Activated CD4-positive, alpha-beta T cell treated with anti-CD3 and anti-CD28 coated beads, Interleukin-2, amount 50 U/mL, for 16 hours (primary cell): Measurements from ENCODE around the gene GCFC2.
"Not testable (repeated sequence)": the region's sequence is repeated elsewhere in the genome, so short reads cannot be mapped to it uniquely, and the experiment has no call there.

Experiments
- DNase-seq: peaks from one replicate; pipeline ENCODE4 v3.0.0-alpha.2; 2020

Gene GCFC2

DNA sequence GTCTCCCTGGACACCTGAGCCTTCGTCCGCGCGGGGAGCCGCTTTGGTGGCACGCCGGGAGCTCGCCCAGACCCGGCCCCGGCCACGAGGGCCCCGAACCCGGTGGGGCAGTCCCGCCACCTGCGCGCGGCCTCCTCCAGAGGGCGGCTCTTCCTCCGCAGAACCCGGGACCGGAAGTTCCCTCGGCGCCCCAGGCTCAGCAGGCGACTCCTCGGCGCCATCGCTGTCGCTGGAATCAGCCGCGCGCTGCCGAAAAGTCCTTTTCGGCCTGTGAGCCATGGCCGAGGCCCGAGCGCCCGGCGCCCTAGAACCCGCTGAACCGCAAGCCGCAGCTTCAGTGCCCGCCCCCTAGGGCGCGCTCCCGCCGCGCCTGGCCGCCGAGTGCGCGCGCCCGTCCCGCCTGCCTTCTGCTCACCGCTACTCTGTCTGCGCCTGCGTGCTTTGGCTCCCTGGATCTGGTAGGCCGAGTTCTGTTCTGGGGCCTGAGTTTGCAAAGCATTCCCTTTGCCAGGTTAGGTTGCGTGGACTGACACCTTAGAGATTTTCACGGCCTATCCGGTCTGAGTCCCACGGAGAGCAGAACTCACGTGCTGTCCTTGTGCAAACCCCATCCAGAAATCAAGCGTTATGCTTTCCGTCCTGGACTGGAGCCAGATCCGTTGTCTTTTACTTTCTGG lies at the start of gene GCFC2:
Gene GCFC2, minus strand, starts transcription at position 339 of the 677 bp plus-strand sequence. Its CDS starts 60 bp downstream, at position 279.
- DNase-seq: peak; percentile 89

DNA sequence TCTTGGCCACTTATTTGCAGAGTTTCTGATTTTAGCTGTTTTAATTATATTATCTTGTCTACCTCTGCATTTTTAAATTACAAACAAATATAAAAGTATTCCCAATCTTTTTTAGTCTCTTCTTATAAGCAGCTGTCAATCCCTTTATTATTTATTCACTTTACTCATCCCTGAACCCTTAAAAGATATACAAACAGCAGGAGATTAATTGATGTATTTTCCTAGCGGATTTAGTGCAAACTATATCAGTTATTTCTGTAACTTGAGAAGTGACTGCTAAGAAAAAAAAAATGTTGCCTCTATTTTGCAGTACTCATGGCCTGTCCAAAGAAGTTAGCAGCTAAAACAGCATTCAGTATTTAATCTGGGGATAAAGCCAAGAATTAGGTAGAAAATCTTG lies 42.1 kb upstream of the GCFC2 start:
- DNase-seq: no peak

DNA sequence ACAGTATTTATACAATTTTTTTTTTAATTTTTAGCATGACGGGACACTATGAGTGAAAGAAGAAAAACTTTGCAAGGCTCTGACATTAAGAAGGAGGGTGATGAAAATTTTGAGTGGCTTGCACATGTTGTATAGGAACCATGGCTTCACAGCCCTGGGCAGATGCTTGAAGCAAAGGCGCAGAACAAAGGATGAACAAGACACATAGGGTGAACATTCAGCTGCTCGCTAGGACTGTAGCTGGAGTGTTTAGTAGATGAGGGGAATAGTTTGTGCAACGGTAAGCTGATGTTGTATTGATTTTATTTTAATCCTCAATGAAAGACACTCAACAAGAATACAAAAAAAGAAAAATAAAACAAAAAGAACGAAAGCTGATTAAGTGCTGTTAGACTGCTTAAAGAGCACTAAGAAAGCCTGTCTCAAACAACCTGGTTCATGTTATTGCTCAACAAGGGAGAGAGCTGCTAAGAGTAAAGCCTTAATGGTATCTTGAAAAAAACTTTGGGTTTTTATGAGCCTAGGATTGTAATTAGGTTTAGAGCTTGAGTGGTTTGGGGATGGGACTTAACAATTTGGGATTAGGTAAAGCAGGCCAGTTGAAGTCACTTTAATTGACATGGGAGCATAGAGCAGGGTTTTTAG lies 41.2 kb upstream of the GCFC2 start:
- no peak for DNase-seq

DNA sequence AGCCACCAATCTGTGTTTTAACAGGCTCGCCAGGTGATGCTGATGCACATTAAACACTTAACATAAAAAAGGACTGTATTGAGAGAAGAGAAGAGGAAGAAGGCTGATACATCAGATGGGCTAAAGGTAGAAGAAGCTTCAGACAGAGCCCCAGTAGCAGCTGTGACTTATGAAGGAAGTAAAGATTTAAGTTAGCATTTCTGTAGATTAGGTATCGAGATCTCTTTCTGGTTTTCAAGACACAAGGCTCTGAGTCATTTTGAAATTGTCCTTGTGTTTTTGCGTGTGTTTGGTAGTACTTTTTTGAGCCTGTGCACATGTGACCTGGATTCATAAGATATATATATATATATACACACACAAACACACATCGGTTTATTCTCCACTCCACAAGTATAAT lies 40.6 kb upstream of the GCFC2 start:
- DNase-seq: peak; percentile 3

DNA sequence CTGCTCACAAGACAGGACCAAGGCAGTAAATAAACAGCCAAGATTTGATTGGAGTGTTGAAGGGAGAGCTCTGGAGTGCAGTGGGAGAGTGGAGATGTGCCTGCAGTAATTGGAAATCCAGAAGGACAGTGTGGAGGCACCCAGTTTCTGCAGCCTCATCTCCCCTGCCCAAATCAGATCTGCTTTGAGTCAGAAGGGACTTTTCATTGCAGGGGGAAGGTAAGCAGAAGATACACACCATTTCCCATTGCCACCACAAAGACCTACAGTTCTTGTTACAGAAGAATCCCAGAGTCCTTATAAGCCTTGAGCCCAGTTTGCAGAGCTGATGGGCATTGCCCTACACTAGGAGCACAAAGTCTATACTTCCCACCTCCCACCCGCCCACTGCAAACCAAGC lies 27.2 kb upstream of the GCFC2 start:
- DNase-seq: no peak

DNA sequence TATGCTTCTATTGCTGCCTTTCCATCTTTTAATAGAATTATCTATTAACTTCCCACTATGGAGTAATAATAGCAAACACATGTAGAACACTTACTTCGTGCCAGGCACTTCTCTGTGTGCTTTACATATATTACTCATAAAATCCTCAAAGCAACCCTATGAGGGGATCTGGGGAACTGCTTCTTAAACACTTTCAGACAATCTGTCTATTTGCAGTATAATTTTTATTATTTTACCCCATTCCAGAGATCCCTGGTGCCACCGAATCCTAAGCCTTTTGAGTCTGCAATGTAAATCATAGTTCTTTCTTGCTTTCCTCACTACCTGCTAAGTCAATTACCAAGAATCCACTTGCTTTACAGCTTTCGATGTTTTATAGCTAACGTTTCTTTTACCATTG lies 25.6 kb upstream of the GCFC2 start:
- DNase-seq: no peak

DNA sequence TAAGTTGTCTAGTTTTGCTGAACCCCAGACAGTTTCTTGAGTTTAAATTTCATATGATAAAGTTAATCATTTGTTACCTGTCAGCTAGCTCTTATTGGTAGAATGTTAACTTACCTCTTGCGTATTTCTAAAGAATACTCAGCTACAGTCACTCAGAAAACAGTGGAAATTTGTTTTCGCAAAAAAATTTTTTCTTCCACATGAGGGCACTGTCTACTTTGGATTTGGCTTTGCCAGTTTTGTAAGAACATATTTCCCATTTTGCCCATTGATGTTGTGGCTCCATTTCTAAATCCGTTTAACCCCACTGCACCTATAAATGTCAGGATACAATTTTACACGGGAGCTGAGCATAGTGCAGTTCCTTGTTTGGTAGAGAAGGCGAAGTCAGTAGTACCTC lies 19.1 kb upstream of the GCFC2 start:
- no peak for DNase-seq

DNA sequence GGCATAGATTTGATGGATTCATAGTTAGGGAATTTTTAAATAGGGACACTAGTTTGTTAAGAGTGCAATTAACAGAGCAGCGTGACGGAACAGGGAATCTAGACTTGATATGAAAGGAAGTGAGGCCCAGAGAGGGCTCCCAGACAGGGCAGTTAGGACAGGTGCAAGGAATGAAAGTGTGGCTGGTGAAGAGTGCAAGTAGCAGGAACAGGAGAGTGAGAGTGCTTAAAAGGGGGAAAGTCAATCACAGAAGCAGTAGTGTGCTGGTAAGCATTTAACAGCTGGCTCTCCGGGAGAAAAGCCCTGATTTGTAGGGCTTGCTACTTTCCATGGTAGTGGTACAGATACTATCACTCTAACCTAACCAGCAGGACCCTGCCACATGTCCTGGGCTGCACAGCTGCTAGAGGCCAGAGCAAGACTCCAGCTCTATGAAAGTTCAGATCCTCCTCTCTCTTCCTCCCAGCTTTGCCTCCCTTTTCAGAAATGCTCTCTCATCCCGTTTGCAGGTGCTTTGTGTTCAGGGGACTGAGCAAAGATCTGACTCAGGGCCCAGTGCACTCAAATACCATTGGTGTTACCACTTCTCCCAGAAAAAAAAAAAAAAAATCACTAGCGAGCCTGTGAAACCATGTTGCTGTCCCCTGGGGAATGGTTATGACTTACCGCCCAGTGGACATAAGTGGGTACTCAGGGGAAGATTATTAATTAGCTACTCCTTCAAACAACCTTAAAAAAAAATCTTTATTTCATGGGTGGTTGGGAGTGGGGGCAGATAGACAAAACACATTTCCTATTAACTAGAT lies 18.1 kb upstream of the GCFC2 start:
- no peak for DNase-seq

DNA sequence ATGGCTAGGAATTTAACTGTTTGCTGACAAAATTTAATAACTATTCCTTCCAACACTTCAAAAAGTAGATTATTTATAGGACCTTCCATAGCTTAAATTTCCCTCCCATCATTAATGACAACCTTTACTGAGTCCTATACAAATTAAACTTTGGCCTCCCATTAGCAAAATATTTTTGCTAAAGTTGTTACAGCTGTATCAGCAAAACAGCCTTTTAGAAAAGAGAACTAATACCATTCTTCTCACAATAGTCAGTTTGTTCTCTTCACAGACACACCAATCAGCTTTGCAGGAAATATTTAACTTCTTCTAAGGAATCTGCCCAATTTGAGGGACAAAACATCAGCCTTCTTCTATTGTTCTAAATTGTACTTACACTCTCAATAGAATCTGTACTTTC lies 12.0 kb upstream of the GCFC2 start:
- no peak for DNase-seq

DNA sequence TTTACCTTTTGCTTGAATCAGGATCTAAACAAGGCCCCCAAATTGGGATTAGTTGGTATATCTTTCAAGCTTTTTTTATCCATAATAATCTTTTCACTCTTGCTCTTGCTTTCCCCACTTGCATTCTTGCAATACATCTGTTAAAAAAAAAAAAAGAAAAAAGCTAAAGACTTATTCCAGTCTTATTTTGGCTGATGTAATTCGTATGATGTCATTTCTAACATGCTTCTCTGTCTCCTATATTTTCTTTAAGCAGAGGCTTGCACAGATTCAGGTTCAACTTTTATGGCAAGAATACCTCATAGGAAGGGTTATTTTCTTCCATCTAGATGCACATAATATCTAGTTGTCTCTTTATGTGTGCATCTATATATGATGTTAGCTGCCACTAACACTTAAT lies 9.8 kb upstream of the GCFC2 start:
- no peak for DNase-seq

DNA sequence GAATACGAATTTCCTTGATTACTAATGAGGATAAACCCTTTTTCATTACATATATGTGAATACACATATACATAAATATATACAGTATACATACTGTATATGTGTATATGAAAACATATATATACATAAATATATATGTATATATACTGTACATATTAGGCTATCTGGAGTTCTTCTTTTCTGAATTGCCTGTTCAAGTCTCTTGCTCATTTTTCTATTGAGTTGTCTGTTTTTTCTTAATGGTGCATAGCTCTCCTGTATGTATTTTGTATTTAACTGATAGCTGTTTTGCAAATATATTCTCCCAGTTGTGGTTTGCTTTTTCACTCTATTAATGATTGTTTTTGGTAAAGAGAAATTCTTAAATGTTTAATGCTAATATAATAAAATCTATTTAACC lies 8.9 kb upstream of the GCFC2 start:
- no peak for DNase-seq

DNA sequence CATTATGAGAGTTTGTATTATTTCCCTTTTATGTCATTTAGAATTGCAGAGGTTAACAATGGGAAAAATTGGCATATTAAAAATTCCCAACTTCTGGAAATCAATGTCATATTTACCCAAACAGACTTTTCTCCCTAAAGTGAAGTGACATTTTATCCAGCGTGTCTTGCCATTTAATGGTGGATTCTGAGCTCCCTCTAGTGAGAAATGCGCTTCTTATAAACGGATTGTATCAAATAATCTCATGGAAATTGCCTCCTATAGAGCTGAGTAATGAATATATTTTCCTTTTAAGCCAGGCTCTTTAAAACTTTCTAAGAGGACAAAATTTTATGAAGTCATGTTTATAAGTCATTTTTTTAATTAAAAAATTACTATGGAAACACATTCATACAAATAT lies 5.7 kb upstream of the GCFC2 start:
- DNase-seq: no peak

DNA sequence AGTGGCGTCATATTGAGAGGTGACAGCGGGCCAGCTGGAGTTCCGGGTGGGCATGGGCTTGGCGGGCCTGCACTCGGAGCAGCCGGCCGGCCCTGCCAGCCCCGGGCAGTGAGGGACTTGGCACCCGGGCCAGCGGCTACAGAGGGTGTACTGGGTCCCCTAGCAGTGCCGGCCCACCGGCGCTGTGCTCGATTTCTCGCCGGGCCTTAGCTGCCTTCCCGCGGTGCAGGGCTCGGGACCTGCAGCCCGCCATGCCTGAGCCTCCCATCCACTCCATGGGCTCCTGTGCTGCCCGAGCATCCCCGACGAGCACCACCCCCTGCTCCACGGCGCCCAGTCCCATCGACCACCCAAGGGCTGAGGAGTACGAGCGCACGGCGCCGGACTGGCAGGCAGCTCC lies 875 bp upstream of the GCFC2 start:
- DNase-seq: not testable (repeated sequence)

DNA sequence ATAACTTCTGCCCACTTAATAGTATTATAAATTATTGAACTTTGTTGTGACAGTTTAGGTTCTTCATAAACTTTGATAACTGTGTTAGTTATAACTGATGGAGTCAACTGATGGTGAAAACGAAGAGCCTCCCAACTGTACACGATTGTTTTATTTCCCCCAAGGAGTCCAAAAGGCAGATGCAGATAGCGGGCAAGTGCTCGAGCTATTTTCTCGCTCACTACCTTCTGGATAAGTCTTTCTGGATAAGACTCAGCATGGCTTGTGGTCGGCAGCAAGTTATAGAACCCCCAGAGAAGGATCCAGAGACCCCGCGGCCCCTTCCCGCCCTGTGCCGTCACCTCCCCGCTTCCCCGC lies 517 bp downstream of the GCFC2 start:
- DNase-seq: no peak

DNA sequence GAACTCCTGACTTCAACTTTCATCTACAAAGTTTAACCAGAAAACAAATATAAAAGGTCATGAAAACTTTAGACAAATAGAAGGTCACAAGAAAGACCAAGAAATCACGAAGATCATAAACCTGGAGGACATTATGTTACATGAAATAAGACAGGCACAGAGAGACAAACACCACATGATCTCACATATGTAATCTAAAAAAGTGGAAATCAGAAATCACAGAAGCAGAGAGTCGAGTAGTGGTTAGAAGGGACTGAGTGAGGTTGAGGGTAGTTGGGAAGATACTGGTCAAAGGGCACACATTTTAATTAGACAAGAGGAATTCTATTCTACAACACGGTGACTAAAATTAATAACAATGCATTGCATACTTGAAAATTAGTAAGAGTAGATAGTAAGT lies 1.4 kb downstream of the GCFC2 start:
- no peak for DNase-seq

DNA sequence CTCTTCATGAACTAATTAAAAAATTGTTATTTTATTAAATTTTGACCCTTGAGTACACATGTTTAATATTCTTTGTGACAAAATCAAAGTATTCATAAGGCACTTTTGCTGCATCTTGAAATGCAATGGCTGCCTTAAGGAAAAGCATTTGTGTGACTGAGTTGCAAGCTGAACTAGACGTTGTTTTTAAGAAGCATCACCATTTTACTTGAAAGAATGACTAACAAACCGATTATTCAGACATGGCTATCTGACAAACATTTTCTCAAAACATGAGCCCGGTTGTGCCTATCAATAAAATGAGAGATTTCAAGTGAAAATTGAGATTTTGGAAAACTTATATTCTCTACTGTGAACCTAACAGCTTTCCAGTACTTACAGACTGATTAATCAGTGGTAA lies 2.8 kb downstream of the GCFC2 start:
- DNase-seq: no peak

DNA sequence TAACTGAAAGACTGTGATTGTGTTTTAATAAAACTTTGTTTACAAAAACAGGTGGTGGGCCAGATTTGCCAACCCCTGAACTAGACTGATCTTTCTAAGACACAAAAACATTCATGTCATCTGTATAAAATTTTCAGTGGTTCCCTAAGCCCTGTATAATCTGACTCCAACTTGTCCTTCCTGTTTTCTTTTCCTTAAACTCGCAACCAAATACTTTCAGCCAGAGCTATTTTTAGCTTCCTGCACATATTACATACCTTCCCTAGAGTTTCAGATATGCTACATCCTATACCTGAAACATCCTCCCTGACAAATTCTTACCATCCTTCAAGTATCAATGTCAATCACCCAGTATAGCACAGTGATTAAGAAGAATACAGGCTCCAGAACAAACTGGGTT lies 4.8 kb downstream of the GCFC2 start:
- DNase-seq: no peak

DNA sequence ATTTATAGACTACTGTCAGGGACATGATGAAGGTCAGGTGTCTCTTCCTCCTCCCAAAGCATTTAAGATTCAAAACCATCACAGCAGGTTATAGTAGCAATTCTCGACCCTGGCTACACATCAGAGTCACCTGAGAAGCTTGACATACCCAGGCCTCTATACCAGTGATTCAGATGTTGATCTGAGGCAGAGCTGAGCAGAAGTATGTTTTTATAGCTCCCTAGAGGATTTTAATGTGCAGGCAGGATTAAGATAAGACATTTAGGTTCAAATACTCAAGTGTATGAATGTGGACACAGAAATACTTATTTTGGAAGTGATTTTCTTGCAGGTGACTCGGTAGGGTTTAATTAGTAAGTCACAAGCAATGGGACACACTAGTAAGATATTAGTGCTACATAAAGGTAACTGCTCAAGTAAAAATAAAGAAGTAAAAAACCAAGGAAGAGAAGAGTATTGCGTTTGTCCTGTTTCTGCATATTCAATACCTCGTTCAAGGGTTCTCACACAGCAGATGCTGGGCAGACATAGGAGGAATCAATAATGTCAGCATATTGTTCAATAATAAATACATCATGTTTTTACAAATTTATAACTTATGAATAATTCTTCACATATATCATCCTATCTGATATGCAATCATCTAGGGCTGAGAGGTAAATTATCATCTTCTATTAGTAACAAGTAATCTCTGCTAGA lies 7.0 kb downstream of the GCFC2 start:
- no peak for DNase-seq

DNA sequence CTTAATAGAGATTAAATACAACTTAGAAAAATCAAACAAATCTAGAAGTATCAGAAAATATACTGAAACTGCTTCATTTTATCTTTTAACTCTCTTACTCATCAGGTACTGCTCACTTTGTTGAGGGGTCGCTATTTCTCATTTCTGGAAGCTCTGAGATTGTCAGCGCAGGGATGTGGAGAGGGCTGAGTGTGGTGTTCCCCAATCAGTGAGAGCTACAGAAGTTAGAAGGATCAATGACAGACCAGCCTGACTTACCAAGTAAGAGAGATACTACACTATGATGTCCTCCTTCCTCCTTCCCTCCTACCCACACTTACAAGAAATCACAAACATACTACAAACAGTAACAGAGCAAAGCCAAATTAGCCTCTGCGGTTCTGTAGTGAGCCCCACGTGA lies 8.1 kb downstream of the GCFC2 start:
- no peak for DNase-seq

DNA sequence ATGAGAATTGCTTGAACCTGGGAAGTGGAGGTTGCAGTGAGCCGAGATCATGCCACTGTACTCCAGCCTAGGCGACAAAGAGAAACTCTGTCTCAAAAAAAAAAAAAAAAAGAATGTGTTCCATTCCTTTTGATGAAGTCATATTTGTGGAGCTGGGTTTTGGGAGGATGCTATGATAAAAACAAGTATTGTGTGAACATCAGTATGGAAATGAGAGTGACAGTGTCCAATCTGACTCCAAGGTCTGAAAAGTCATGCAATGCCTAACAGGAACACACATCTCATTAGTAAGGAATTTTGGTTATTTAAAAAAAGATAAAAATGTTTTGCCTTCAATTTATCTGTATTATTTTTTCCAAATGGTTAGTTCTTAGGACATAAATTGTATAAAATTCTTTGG lies 11.8 kb downstream of the GCFC2 start:
- DNase-seq: no peak

DNA sequence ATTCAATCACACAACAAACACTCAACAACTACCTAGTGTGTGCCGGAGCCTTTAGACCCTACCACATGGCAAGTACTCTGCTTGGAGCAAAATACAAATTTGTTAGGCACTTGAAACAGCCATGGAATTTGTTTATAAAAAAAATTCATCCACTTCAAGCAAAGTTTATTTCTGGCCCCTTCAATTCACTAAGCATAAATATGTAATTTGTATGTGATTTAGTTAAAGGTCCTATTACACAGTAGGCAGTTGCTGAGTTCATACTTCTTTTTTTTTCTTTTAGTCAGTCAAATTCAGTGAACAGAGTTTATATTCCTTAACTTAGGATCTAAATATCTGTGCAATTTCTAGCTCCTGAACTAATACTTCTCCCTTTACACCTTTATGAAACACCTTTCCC lies 22.5 kb downstream of the GCFC2 start:
- no peak for DNase-seq

DNA sequence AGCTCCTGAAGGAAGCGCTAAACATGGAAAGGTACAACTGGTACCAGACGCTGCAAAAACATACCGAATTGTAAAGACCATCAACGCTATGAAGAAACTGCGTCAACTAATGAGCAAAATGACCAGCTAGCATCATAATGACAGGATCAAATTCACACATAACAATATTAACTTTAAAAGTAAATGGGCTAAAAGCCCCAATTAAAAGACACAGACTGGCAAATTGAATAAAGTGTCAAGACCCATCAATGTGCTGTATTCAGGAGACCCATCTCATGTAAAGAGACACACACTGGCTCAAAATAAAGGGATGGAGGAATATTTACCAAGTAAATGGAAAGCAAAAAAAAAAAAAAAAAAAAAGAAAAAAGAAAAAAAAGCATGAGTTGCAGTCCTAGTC lies 27.3 kb downstream of the GCFC2 start:
- DNase-seq: not testable (repeated sequence)

DNA sequence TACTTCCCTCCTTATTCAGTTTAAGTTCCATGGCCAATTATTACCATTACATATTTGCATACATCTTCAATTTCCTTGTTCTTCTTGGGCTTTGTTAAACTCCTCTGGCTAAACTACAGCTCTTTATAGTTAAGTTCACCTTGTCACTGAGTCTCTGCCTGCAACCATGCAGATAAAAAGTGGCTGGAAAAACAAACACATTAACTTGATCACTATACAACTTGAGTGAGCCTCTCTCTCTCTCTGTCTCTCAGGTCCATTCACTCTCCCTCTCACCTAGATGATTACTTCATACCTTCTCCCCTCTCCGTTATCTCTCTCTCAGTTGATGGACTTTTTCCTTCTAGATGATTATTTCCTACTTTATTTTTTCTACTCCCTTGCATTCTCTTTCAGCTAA lies 30.3 kb downstream of the GCFC2 start:
- no peak for DNase-seq

DNA sequence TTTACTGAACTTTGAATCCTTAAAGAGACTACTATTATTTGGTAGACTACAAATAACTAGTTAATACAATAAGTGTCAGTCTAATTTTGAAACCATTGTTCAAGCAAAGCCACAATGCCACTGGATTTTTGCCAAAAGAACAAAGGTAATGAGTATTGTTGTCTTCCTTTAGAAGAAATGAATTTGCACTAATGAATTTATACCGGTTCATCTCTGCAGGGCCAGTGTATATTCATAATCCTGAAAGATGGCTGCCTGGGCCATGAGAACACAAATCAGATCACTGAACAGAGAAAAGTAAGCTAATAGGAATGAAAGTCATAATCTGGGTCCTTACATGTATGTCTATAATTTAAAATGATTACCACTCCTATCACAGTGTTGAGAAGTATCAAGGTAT lies 31.2 kb downstream of the GCFC2 start:
- DNase-seq: no peak
